Parathyroid adenoma (tissue), 2 donors: ENCODE data around the gene MILR1.

ENCODE experiments used
- H2AFZ ChIP-seq: fragments of 300-600 bp; sonication (generic); one replicate; pipeline ENCODE4 v1.7.0; 2017; ENCODE audit warnings: antibody characterized with exemption, mild to moderate bottlenecking
- H3K27ac ChIP-seq: fragments of 300-600 bp; sonication (generic); one replicate; pipeline ENCODE4 v1.7.0; 2017
- H3K27me3 ChIP-seq: fragments of 300-600 bp; sonication (generic); one replicate; pipeline ENCODE4 v1.7.0; 2017; ENCODE audit warnings: low read length; ENCODE audit not compliant: control insufficient read depth, insufficient read depth
- H3K36me3 ChIP-seq: fragments of 300-600 bp; sonication (generic); one replicate; pipeline ENCODE4 v1.7.0; 2017; ENCODE audit warnings: low read length; ENCODE audit not compliant: control insufficient read depth, insufficient read depth
- H3K4me1 ChIP-seq: fragments of 300-600 bp; sonication (generic); one replicate; pipeline ENCODE4 v1.7.0; 2017; ENCODE audit warnings: control low read depth
- H3K4me2 ChIP-seq: fragments of 300-600 bp; sonication (generic); one replicate; pipeline ENCODE4 v1.7.0; 2017; ENCODE audit warnings: low read length
- H3K4me3 ChIP-seq: fragments of 300-600 bp; sonication (generic); one replicate; pipeline ENCODE4 v1.7.0; 2017; ENCODE audit warnings: low read depth, low read length
- H3K79me2 ChIP-seq: fragments of 300-600 bp; sonication (generic); one replicate; pipeline ENCODE4 v1.7.0; 2017; ENCODE audit warnings: control low read depth
- H3K9ac ChIP-seq: fragments of 300-600 bp; sonication (generic); one replicate; pipeline ENCODE4 v1.7.0; 2017; ENCODE audit warnings: mild to moderate bottlenecking
- H3K9me3 ChIP-seq: fragments of 300-600 bp; sonication (generic); one replicate; pipeline ENCODE4 v1.7.0; 2017; ENCODE audit warnings: low read length; ENCODE audit not compliant: control insufficient read depth
- TF ChIP-seq, protein P1 (sequence below): fragments of 300-600 bp; sonication (generic); IDR thresholded peaks from one replicate; pipeline ENCODE4 v1.7.0; 2017; ENCODE audit warnings: antibody characterized with exemption, mild to moderate bottlenecking
- donor health status: primary hyperparathyroidism.

MILR1 gene

GRCh38 chr17:64443086-64443760, 5.7 kb upstream of the MILR1 start:
- Histone ChIP-seq H3K27me3 (no peaks in the 10 kb centered on the region), H3K4me1 (no peaks in the 10 kb centered on the region), H3K79me2 (no peaks in the 10 kb centered on the region), H3K9me3 (no peaks in the 10 kb centered on the region), H3K4me2 (no peak overlapping the region), H3K27ac (no peak overlapping the region), H2AFZ (no peak overlapping the region), H3K4me3 (no peak overlapping the region), H3K36me3 (no peaks in the 10 kb centered on the region), H3K9ac (no peak overlapping the region)
- TF ChIP-seq, protein P1, sequence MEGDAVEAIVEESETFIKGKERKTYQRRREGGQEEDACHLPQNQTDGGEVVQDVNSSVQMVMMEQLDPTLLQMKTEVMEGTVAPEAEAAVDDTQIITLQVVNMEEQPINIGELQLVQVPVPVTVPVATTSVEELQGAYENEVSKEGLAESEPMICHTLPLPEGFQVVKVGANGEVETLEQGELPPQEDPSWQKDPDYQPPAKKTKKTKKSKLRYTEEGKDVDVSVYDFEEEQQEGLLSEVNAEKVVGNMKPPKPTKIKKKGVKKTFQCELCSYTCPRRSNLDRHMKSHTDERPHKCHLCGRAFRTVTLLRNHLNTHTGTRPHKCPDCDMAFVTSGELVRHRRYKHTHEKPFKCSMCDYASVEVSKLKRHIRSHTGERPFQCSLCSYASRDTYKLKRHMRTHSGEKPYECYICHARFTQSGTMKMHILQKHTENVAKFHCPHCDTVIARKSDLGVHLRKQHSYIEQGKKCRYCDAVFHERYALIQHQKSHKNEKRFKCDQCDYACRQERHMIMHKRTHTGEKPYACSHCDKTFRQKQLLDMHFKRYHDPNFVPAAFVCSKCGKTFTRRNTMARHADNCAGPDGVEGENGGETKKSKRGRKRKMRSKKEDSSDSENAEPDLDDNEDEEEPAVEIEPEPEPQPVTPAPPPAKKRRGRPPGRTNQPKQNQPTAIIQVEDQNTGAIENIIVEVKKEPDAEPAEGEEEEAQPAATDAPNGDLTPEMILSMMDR: no peak

GRCh38 chr17:64447526-64447925, 1.4 kb upstream of the MILR1 start:
- Histone ChIP-seq H3K9ac (no peak overlapping the region), H3K9me3 (no peaks in the 10 kb centered on the region), H2AFZ (no peak overlapping the region), H3K27ac (no peak overlapping the region), H3K36me3 (no peaks in the 10 kb centered on the region), H3K4me1 (no peaks in the 10 kb centered on the region), H3K4me3 (no peak overlapping the region), H3K27me3 (no peaks in the 10 kb centered on the region), H3K79me2 (no peaks in the 10 kb centered on the region), H3K4me2 (no peak overlapping the region)
- TF ChIP-seq, protein P1: no peak

DNA sequence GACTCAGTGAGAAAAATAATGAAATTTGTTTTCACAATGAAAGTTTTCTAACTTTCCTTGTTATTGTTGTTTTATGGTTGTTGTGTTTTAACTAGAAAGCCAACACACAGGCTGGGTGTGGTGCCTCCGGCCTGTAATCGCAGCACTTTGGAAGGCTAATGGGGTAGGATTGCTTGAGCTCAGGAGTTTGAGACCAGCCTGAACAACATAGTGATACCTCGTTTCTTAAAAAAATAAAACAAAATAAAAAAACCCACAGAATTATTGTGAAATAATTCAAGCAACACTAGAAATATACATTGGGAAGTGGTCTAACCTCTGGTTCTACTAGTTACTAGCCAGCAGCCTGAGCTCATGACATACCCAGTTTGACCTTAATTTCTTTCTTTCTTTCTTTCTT, 630 bp downstream of the MILR1 start:
- H3K27ac ChIP-seq: no peak overlapping the region
- H3K4me2 ChIP-seq: no peak overlapping the region
- H2AFZ ChIP-seq: no peak overlapping the region
- TF ChIP-seq, protein P1: no peak
- H3K9ac ChIP-seq: no peak overlapping the region
- H3K36me3 ChIP-seq: no peaks in the 10 kb centered on the region
- no peaks in the 10 kb centered on the region for H3K27me3 ChIP-seq
- no peaks in the 10 kb centered on the region for H3K9me3 ChIP-seq
- H3K79me2 ChIP-seq: no peaks in the 10 kb centered on the region
- H3K4me3 ChIP-seq: no peak overlapping the region
- no peaks in the 10 kb centered on the region for H3K4me1 ChIP-seq

DNA sequence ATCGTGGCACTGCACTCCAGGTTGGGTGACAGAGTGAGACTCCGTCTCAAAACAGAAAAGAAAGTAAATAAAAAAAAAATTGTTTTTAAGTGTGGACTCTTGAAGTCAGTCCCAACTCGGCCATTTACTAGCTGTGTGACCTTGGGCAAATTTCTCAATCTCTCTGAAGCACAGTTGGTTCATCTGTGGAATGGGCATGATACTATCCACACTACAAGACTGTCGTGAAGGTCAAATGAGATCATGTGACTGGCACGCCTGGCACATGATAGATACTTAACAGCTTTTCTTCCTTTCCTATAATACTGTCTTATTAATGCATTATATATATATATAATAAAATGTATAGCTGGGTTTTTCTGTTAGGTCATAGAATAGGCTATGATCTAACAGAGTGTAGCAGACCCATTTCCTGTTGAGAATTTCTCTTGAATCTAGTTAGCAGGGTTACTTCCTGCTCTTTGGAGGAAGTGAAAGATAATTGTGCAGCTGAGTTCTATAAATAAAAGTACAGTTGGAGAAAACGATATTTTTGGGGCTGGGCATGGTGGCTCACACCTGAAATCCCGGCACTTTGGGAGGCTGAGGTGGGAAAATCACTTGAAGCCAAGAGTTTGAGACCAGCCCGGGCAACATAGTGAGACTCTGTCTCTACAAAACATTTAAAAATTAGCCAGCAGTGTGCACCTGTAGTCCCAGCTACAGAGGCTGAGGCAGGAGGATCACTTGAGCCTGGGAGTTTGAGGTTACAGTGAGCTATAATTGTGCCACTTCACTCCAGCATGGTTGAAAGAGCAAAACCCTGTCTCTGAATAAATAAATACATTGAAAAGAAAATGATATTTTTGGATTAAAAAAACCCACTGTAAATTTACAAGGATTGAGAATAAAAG, 7.3 kb downstream of the MILR1 start:
- H2AFZ ChIP-seq: no peak overlapping the region
- no peaks in the 10 kb centered on the region for H3K9me3 ChIP-seq
- TF ChIP-seq, protein P1: no peak
- no peak overlapping the region for H3K27ac ChIP-seq
- no peaks in the 10 kb centered on the region for H3K4me1 ChIP-seq
- H3K36me3 ChIP-seq: no peaks in the 10 kb centered on the region
- no peaks in the 10 kb centered on the region for H3K79me2 ChIP-seq
- no peak overlapping the region for H3K4me3 ChIP-seq
- H3K27me3 ChIP-seq: no peaks in the 10 kb centered on the region
- no peak overlapping the region for H3K4me2 ChIP-seq
- no peak overlapping the region for H3K9ac ChIP-seq
